ENCODE measurements around the gene NLGN1. TPM values are rescaled to one million over a fixed set of nuclear protein-coding genes. Genes with fewer than 3 reads are reported as not detected.
"Not testable (repeated sequence)": the region's sequence is repeated elsewhere in the genome, so short reads cannot be mapped to it uniquely, and the experiment has no call there.

NLGN1 gene
- total RNA-seq, 3 donors from 2014 or later (not counting 1 experiment from before 2014, with no cell fraction given): not detected

DNA sequence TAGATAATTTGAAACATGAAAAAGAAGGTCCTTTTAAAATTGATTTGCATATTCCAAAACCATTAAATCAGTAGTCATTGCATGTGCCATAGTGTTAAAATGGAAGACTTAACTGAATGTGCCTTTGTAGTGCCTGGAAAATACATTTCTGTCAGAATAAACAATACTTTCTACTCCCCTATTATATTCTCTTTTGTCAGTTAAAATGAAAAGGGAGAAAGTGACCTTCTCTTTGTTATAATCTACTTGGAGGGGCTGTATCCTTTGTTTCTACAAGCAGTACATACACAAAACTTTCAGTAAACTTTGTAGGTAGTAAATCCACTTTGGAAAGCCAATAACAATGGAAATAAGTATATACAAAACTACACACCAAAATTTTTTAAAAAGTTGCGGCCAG, 189.5 kb downstream of the NLGN1 start:
- no peaks in the 10 kb centered on the region for H3K9me3 Mint-ChIP-seq
- H3K9me3 ChIP-seq (ENCODE audit: control insufficient read depth, insufficient read depth, low read length): no peaks in the 10 kb centered on the region
- no peak for DNase-seq
- WGBS (ENCODE audit: insufficient coverage): no CpG with 5 or more reads among the region's 1 CpG
- ATAC-seq: no peak
- no peaks in the 10 kb centered on the region for H3K36me3 ChIP-seq (ENCODE audit: control insufficient read depth, insufficient read depth, low read length)
- peaks cover 0 to 8% of the 10 kb centered on the region in 2 donors for H3K4me1 Mint-ChIP-seq
- H3K27me3 Mint-ChIP-seq (ENCODE audit: low read depth in 2 of 2): peaks cover 16 to 23% of the 10 kb centered on the region in 2 donors
- no peaks in the 10 kb centered on the region for H3K4me1 ChIP-seq (ENCODE audit: control insufficient read depth, insufficient read depth, low read length)
- no peaks in the 10 kb centered on the region for H3K36me3 Mint-ChIP-seq
- no peak overlapping the region for H3K27ac ChIP-seq (ENCODE audit: low read length)
- intact Hi-C loops (cut with micrococcal nuclease): no loop called here
- H3K4me3 ChIP-seq (ENCODE audit: low read length): no peak overlapping the region
- TF ChIP-seq, protein P1, sequence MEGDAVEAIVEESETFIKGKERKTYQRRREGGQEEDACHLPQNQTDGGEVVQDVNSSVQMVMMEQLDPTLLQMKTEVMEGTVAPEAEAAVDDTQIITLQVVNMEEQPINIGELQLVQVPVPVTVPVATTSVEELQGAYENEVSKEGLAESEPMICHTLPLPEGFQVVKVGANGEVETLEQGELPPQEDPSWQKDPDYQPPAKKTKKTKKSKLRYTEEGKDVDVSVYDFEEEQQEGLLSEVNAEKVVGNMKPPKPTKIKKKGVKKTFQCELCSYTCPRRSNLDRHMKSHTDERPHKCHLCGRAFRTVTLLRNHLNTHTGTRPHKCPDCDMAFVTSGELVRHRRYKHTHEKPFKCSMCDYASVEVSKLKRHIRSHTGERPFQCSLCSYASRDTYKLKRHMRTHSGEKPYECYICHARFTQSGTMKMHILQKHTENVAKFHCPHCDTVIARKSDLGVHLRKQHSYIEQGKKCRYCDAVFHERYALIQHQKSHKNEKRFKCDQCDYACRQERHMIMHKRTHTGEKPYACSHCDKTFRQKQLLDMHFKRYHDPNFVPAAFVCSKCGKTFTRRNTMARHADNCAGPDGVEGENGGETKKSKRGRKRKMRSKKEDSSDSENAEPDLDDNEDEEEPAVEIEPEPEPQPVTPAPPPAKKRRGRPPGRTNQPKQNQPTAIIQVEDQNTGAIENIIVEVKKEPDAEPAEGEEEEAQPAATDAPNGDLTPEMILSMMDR (IDR thresholded peaks at IDR 0.05): no peak
- peaks cover 8% of the 10 kb centered on the region for H3K27me3 ChIP-seq (ENCODE audit: control insufficient read depth, insufficient read depth, low read length)
- no peak overlapping the region for H3K4me3 Mint-ChIP-seq
- H3K27ac Mint-ChIP-seq: no peak overlapping the region

DNA sequence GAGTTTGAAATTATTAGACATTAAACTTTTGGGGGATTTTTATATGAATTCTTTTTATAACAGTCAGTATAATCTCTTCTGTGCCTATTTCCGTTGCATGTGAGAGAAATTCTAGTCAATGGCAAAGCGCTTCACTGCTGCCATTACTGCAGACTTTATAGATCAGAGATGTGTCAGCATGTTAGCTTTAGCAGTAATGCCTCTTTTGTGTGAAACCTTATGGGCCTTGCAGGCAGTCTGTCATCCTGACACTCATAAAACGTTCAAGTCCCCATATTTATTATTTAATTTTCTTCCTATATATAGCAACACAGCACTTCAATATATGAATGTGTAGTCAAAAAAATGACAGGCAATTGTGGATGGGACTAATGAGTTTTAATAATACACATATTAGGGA, 191.0 kb downstream of the NLGN1 start:
- Histone ChIP-seq H3K27ac (ENCODE audit: low read length) (no peak overlapping the region), H3K27me3 (ENCODE audit: control insufficient read depth, insufficient read depth, low read length) (peaks cover 8% of the 10 kb centered on the region), H3K9me3 (ENCODE audit: control insufficient read depth, insufficient read depth, low read length) (no peaks in the 10 kb centered on the region), H3K4me3 (ENCODE audit: low read length) (no peak overlapping the region), H3K36me3 (ENCODE audit: control insufficient read depth, insufficient read depth, low read length) (no peaks in the 10 kb centered on the region), H3K4me1 (ENCODE audit: control insufficient read depth, insufficient read depth, low read length) (no peaks in the 10 kb centered on the region)
- Mint-ChIP-seq H3K4me1 (peaks cover 0 to 8% of the 10 kb centered on the region in 2 donors), H3K27me3 (ENCODE audit: low read depth in 2 of 2) (peaks cover 16 to 23% of the 10 kb centered on the region in 2 donors), H3K9me3 (peaks cover under 1 to 7% of the 10 kb centered on the region in 2 donors), H3K36me3 (no peaks in the 10 kb centered on the region), H3K27ac (no peak overlapping the region), H3K4me3 (no peak overlapping the region)
- intact Hi-C loops (cut with micrococcal nuclease): no loop called here
- ATAC-seq: no peak
- WGBS (ENCODE audit: insufficient coverage): 57% methylated on average over 2 of the region's 3 CpGs
- TF ChIP-seq, protein P1 (IDR thresholded peaks at IDR 0.05): no peak
- DNase-seq: no peak

DNA sequence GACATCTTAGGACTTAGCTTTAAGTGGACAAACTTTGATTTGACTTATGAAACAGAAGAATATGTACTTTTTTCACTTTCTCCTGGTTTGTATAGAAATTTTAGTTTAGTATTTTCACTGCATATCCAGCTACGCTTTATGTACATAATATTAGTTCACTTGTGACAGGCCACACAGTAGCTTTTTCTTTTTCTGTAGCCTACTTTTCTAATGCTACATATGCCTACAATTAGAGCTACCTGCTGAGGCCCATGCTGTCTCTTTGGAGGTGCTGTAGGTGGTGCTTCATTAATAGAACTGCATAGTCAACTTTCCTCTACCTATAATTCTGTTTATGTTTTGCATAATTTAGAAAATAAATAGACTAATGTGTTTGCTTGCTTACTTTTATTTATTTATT, 191.6 kb downstream of the NLGN1 start:
- peaks cover 8% of the 10 kb centered on the region for H3K27me3 ChIP-seq (ENCODE audit: control insufficient read depth, insufficient read depth, low read length)
- Mint-ChIP-seq H3K9me3 (peaks cover 2 to 8% of the 10 kb centered on the region in 2 donors), H3K27me3 (ENCODE audit: low read depth in 2 of 2) (peaks cover 16 to 17% of the 10 kb centered on the region in 2 donors), H3K36me3 (no peaks in the 10 kb centered on the region), H3K4me3 (no peak overlapping the region), H3K27ac (no peak overlapping the region), H3K4me1 (peaks cover 0 to 8% of the 10 kb centered on the region in 2 donors)
- H3K4me3 ChIP-seq (ENCODE audit: low read length): no peak overlapping the region
- H3K36me3 ChIP-seq (ENCODE audit: control insufficient read depth, insufficient read depth, low read length): no peaks in the 10 kb centered on the region
- no peak for DNase-seq
- intact Hi-C loops (cut with micrococcal nuclease): no loop called here
- no peak for ATAC-seq
- no CpG with 5 or more reads among the region's 1 CpG for whole genome bisulfite sequencing (ENCODE audit: insufficient coverage)
- H3K9me3 ChIP-seq (ENCODE audit: control insufficient read depth, insufficient read depth, low read length): no peaks in the 10 kb centered on the region
- TF ChIP-seq, protein P1 (IDR thresholded peaks at IDR 0.05): no peak
- H3K27ac ChIP-seq (ENCODE audit: low read length): no peak overlapping the region
- no peaks in the 10 kb centered on the region for H3K4me1 ChIP-seq (ENCODE audit: control insufficient read depth, insufficient read depth, low read length)

DNA sequence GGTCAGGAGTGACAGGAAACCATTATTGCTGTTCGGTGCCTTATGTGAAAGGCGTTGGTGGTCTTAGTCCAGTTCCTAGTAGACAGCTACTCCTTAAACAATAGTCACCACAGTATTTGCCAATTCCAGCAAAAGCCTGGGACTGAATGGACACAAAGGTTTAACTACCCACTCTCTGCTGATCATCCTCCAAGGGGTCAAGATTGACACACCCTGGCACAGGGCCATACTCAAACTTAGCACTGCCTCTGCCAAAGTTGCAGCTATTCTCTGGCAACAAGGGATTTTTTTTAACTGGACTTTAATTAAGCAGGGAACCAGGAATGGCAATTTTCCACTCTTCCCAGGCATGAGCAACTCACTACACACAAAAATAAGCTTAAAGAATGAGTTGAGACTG, 193.9 kb downstream of the NLGN1 start:
- H3K36me3 ChIP-seq (ENCODE audit: control insufficient read depth, insufficient read depth, low read length): no peaks in the 10 kb centered on the region
- peaks cover 0 to under 1% of the 10 kb centered on the region in 2 donors for H3K27me3 Mint-ChIP-seq (ENCODE audit: low read depth in 2 of 2)
- H3K9me3 Mint-ChIP-seq: peaks cover 4 to 11% of the 10 kb centered on the region in 2 donors
- no peaks in the 10 kb centered on the region for H3K9me3 ChIP-seq (ENCODE audit: control insufficient read depth, insufficient read depth, low read length)
- H3K4me3 Mint-ChIP-seq: no peak overlapping the region
- WGBS (ENCODE audit: insufficient coverage): 87% methylated on average over 2 of the region's 2 CpGs
- no peak overlapping the region for H3K27ac Mint-ChIP-seq
- H3K4me3 ChIP-seq (ENCODE audit: low read length): no peak overlapping the region
- intact Hi-C loops (cut with micrococcal nuclease): no loop called here
- H3K4me1 Mint-ChIP-seq: no peaks in the 10 kb centered on the region
- H3K4me1 ChIP-seq (ENCODE audit: control insufficient read depth, insufficient read depth, low read length): no peaks in the 10 kb centered on the region
- no peaks in the 10 kb centered on the region for H3K36me3 Mint-ChIP-seq
- DNase-seq (no peak), ATAC-seq (no peak)
- H3K27me3 ChIP-seq (ENCODE audit: control insufficient read depth, insufficient read depth, low read length): no peaks in the 10 kb centered on the region
- TF ChIP-seq, protein P1 (IDR thresholded peaks at IDR 0.05): no peak
- no peak overlapping the region for H3K27ac ChIP-seq (ENCODE audit: low read length)

GRCh38 chr3:173594881-173595280, 197.3 kb downstream of the NLGN1 start:
- H3K36me3 ChIP-seq (ENCODE audit: control insufficient read depth, insufficient read depth, low read length); H3K4me3 ChIP-seq (ENCODE audit: low read length); H3K27me3 Mint-ChIP-seq (ENCODE audit: low read depth in 2 of 2); H3K27ac ChIP-seq (ENCODE audit: low read length); H3K27ac Mint-ChIP-seq; H3K27me3 ChIP-seq (ENCODE audit: control insufficient read depth, insufficient read depth, low read length); H3K4me1 ChIP-seq (ENCODE audit: control insufficient read depth, insufficient read depth, low read length); ATAC-seq; DNase-seq; H3K4me3 Mint-ChIP-seq; H3K4me1 Mint-ChIP-seq; H3K36me3 Mint-ChIP-seq; intact Hi-C loops (cut with micrococcal nuclease); H3K9me3 ChIP-seq (ENCODE audit: control insufficient read depth, insufficient read depth, low read length): not testable (repeated sequence)
- peaks cover 6 to 14% of the 10 kb centered on the region in 2 donors for H3K9me3 Mint-ChIP-seq
- WGBS (ENCODE audit: insufficient coverage): 48% methylated on average over 3 of the region's 3 CpGs
